Measurements from ENCODE around the gene IDE.
"Not testable (repeated sequence)": the region's sequence is repeated elsewhere in the genome, so short reads cannot be mapped to it uniquely, and the experiment has no call there.

Gene IDE

DNA sequence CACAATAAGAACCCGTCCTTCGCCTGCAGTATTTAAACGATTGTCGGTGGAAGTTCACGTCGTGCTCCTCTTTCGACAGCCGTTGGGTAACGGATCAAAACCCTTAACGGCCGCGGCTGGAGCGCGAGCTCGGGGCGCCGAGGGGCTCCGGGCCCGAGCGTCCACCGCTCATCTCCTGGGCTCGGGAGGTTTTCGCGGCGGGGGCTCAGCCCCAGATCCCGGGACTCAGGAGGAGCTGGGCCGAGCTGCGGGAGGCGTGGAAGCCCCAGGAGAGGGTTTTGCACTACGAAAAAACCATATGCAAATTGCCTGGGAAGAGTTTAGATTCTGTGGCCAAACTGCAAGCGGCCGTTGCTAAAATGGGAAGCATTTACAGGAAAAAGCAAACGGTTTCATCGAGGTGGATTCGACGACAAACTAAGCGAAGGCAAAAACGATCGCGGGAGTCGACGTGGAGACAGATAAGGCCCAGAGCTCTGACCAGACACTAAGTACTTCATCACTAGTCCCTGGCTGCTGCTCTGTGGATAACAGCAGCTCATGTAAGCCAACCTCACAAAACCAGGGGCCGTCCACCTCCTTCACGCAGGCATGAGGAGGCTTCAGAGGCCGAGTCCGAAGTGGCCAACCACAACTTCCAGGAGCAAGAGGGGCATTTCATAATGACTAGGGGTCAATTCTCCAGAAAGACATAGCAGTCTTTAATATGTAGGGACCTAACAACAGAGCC lies 153.2 kb downstream of the IDE start:
- DNase-seq (ENCODE audit: low read depth in 3 of 3, low spot score in 1 of 3), result no peak

DNA sequence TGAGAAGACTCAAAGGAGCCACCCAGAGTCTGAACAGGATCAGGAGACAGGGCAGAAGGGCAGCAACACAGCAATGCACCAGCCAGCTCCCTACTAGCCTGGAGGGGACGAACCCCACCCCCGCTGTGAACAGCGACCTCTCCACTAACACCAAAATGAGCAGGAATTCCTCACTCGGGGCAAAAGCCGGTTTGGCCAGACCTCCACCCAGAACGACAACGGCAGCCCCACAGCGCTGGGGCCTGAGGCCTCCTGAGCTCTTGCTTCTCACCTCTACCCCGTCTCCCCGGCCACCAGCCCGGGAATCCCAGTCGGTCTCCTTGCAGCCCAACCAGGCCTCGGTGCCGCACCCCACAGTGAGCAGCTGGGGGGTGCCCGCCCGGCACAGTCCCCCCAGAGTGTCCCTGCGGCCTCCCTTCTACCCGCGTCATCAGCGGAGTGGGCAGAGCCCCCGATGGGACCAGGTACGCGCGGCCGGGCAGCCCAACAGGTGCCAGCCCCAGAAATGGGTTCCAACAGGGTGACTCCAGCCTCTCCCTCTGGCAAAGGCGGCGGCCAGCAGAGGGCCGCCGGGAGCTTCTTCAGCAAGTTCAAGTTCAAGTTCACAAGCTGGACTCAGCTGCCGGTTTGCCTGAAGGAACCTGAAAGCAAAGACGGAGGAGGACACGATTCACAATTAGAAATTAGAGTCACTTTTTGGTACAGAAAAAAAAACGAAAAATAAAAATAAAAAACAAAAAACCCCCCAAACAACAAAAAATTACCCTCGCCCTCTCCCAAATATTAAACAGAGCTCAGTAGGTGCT lies 153.9 kb downstream of the IDE start:
- no peak for DNase-seq (ENCODE audit: low read depth in 3 of 3, low spot score in 1 of 3)

DNA sequence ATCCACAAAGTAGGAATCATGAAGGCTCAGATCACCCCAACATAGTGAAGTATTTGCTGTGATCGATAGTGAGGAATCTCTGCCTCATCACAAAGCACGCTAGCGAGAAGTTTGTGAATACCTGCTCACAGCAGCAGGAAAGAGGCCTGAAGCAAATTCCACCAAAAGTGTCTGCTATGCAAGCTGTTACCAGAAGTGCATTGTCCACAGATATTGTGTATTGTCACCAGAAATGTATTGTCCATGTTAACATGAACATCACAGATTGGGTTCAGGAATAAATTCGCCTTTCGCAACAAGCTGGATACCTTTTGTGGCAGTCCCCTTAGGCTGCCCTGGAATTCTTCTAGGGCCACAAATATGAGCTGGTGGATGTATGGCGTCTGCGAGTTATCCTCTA lies 155.0 kb downstream of the IDE start:
- no peak for DNase-seq (ENCODE audit: low read depth in 3 of 3, low spot score in 1 of 3)

DNA sequence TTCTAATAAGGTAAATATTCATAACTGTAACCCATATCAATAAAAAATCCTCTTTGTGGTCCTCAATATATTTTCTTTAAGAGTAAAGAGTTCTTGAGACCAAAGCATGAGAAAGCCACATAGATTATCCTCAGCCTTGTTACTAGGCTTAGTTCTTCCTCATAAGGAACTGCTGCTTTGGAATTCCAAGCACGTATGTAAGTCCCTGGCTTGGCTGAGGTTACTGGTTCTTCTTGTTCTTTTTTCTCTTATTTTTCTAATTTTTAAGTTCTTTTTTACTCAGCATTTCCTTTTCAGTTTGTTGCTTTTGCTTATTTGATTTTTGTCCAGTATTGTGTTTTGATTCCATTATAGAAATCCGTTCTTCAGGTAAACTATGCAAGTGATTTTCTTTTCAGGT lies 155.7 kb downstream of the IDE start:
- no peak for DNase-seq (ENCODE audit: low read depth in 3 of 3, low spot score in 1 of 3)

DNA sequence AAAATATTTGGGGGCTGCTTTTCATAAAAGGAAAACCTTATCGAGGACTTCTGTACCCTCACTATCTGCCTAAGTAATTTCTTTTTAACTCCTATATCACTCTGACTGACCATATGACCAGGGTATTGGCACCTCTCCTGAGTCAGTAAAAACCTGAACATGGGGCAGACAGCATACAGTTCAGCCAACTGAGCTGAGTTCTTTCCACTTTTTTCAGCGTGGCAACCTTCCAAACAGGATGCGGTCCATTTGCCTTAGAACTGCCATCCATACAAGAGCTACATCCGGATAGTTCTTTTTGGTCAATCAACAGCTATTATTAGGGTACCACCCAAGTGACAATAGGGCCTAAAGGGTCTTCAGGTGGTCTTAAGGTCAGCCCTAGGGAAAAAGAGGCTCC lies 160.4 kb downstream of the IDE start:
- DNase-seq (ENCODE audit: low read depth in 3 of 3, low spot score in 1 of 3), result no peak

DNA sequence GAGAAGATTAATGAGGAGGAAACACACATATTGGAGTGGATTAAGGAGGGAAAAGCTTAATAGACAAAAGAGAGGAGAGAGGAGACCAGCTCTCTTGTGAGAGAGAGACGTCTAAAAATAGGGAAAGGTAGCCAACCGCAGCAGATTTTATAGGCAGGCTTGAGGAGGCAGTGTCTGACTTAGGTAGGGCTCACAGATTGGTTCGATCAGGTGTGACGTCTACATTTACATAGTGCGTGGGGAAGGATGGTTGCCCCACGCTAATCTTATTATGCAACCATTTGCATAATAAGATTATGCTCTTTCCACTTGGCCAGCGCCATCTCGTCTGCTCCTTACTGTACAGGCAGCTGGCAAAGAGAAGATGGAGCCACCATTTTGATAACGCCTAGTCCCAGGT lies 160.9 kb downstream of the IDE start:
- no peak for DNase-seq (ENCODE audit: low read depth in 3 of 3, low spot score in 1 of 3)

DNA sequence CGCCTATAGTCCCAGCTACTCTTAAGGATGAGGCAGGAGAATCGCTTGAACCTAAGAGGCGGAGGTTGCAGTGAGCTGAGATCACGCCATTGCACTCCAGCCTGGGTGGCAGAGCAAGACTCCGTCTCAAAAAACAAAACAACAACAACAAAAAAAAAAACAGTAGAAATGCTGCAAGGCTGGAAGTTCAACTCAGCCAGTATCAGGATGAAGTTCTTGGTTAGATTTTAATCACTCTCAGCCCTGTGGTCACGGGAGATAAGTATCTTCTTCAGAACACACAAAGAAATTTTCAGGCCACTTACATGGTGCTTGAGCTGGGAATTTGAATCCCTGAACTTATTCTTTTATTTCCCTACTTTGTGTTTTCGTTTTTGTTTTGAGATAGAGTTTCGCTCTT lies 162.5 kb downstream of the IDE start:
- no peak for DNase-seq (ENCODE audit: low read depth in 3 of 3, low spot score in 1 of 3)

DNA sequence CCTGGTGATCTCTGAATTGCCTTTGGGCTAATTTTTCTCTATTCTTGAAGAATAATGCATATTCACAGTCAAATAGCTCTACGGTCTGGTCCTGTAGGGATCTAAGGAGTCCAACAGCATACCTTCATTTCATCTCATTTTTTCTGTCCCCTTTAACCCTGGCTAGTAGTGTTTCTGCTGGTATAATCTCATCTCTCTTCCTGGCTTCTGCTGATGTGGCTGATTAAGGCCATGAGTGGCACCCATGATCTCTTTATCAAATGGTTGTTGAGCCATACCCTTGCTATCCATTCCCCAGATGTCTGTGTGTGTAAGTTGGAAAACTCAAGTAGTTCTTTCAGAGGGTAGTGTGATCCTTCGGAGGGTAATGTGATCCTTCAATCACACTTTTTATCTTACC lies 163.4 kb downstream of the IDE start:
- DNase-seq (ENCODE audit: low read depth in 3 of 3, low spot score in 1 of 3), result no peak

DNA sequence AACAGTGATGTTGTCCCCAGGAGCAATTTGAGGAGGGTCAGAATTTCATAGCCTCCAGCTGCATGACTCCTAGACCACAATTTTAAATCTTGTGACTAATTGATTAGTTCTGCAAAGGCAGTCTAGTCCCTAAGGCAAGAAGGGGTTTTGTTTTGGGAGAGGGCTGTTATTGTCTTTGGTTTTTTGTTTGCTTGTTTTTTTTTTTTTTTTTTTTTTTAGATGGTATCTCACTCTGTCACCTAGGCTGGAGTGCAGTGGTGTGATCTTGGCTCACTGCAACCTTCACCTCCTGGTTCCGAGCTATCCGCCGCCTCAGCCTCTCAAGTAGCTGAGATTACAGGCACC lies 165.9 kb downstream of the IDE start:
- no peak for DNase-seq (ENCODE audit: low read depth in 3 of 3, low spot score in 1 of 3)

DNA sequence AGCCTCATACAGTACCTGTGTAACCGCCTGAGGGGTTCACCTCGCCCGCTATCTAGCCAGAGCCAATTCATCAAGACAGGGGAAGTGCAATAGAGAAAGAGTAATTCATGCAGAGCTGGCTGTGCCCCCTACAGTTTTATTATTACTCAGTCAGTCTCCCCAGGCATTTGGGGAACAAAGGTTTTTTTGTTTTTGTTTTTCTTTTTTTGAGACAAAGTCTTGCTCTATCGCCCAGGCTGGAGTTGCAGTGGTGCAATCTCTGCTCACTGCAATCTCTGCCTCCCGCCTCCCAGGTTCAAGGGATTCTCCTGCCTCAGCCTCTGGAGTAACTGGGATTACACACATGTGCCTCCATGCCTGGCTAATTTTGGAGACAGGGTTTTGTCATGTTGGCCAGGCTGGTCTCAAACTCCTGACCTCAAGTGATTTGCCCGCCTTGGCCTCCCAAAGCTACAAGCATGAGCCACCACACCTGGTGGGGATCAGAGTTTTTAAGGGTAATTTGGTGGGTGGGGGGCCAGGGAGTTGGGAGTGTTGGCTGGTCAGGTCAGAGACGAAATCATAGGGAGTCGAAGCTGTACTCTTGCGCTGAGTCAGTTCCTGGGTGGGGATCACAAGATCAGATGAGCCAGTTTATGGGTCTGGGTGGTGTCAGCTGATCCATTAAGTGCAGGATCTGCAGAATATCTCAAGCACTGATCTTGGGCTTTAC lies 166.4 kb downstream of the IDE start:
- DNase-seq (ENCODE audit: low read depth in 3 of 3, low spot score in 1 of 3), result no peak

DNA sequence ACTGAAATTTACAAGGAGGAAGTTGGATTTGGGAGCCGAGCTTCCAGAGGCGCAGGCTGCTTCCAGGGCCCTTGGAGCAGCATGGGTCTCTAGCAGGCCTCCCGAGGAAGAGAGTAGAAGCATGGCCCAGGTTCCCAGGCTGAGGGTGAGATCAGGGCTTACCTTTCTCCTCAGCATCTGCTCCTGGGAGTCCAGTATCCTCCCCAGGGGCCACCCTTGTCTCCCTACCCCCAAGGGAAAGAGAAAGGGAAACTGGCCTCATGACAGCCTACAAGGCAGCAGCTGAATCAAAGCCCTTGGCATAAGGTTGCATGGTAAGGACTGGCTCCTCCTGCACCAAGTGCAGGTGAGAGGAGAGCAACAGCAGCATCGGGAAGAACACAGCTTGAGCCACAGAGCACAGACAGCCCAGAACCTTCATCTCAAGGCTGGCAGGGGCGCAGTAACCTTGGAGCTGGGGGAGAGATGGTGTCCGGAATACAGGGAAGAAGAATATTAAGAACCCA lies 168.4 kb downstream of the IDE start:
- no peak for DNase-seq (ENCODE audit: low read depth in 3 of 3, low spot score in 1 of 3)

DNA sequence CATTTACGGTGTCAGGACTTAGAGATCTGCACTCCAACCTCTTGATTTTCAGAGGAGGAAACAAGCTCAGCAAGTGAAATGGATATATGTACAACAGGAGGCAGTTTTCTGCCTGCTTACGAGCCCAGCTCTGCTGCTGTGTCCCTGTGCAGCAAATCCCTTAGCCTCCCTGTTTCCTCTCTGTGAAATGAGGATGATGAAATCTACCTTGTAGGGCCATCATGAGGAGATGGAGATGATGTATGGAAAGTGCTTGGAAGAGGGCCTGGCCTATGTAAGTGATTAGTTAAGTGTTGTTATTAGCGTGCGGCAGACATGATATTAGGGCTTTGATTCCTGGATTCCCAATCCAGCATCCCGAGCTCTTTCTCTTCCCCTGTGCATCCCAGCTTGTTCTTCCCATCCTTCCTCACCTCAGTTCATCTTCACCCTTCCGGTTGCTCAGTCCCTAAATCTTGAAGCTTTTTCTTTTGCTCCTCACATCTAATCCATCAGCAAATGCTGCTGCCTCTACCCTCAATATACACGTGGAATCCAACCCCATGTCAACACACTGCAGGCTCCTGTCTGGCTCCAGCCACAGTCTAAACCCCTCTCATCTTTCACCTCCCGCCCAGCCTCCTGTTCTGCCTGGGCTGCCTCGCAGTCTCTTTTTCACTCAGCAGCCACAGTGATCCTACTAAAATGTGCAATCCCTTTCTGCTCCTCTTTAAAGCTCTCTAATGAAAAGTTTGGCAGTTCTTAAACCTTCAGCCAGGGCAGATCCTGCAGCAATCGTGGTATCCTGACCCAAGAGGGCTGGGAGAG lies 169.1 kb downstream of the IDE start:
- DNase-seq (ENCODE audit: low read depth in 3 of 3, low spot score in 1 of 3), result no peak

DNA sequence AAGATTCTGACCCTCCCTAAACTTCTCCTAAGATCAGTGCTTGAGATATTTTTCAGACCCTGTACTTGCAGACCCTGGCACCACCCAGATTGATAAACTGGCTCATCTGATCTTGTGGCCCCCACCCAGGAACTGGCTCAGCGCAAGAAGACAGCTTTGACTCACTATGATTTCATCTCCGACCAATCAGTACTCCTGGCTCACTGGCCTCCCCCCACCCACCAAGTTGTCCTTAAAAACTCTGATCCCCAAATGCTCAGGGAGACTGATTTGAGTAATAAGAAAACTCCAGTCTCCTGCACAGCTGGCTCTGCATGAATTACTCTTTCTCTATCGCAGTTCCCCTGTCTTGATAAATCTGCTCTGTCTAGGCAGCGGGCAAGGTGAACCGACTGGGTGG lies 171.7 kb downstream of the IDE start:
- DNase-seq (ENCODE audit: low read depth in 3 of 3, low spot score in 1 of 3), result not testable (repeated sequence)
